ENCODE measurements around the gene PATJ. TPM values are rescaled to one million over a fixed set of nuclear protein-coding genes. Genes with fewer than 3 reads are reported as not detected.

PATJ gene
- total and polyA plus RNA-seq, 8 donors: 27.6 to 58.8 (median 38.8) TPM

DNA sequence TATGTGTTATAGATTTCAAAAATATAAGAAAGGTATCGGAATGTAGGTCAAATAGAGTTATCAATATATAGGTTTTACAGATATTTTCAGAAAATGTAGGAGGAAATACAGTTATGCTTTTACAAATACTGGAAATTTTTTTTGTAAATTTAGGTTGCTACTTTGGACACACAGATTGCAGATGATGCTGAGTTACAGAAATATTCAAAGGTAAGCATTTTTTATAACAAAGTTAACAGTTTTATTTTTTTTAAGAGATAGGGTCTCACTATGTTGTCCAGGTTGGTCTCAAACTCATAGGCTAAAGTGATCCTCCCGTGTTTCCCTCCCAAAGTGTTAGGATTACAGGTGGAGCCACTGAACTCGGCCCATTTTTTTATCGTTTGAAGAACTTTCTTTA lies 66.0 kb downstream of the PATJ start:
- H3K9me3 ChIP-seq: no peaks in the 10 kb centered on the region
- peaks cover 0 to 7% of the 10 kb centered on the region in 2 donors for H3K36me3 ChIP-seq
- DNase-seq (no peak), ATAC-seq (no peak)
- no peaks in the 10 kb centered on the region for H3K27me3 ChIP-seq
- H3K27ac ChIP-seq: no peak overlapping the region
- no peaks in the 10 kb centered on the region for H3K4me1 ChIP-seq
- TF ChIP-seq, protein P1, sequence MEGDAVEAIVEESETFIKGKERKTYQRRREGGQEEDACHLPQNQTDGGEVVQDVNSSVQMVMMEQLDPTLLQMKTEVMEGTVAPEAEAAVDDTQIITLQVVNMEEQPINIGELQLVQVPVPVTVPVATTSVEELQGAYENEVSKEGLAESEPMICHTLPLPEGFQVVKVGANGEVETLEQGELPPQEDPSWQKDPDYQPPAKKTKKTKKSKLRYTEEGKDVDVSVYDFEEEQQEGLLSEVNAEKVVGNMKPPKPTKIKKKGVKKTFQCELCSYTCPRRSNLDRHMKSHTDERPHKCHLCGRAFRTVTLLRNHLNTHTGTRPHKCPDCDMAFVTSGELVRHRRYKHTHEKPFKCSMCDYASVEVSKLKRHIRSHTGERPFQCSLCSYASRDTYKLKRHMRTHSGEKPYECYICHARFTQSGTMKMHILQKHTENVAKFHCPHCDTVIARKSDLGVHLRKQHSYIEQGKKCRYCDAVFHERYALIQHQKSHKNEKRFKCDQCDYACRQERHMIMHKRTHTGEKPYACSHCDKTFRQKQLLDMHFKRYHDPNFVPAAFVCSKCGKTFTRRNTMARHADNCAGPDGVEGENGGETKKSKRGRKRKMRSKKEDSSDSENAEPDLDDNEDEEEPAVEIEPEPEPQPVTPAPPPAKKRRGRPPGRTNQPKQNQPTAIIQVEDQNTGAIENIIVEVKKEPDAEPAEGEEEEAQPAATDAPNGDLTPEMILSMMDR (IDR thresholded peaks at IDR 0.05): no peak
- intact Hi-C loops (cut with DNase I): no loop called here
- H3K4me3 ChIP-seq: no peak overlapping the region

DNA sequence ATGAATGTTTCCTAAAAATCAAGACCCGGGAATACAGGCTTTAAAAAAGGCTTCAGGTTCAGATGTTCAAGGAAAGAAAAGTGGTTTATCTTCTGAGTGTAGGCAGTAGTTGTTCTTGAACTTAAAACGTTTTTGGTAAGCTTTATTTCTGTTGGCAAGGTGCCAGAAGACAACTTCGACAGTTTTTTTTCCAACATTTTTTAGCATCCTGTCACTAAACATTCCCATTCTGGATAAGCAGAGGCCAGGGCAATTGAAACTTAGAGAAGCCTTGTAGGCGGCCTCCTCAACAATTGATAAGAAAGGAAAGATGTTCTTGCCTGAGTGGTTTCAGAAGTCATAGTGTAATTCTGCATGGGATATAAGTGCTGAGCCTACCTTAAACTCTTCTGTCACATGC lies 66.7 kb downstream of the PATJ start:
- no peaks in the 10 kb centered on the region for H3K4me1 ChIP-seq
- intact Hi-C loops (cut with DNase I): no loop called here
- no peak overlapping the region for H3K27ac ChIP-seq
- ATAC-seq: no peak
- TF ChIP-seq, protein P1 (IDR thresholded peaks at IDR 0.05): no peak
- no peaks in the 10 kb centered on the region for H3K9me3 ChIP-seq
- no peak overlapping the region for H3K4me3 ChIP-seq
- peaks cover 0 to 7% of the 10 kb centered on the region in 2 donors for H3K36me3 ChIP-seq
- H3K27me3 ChIP-seq: no peaks in the 10 kb centered on the region
- no peak for DNase-seq

DNA sequence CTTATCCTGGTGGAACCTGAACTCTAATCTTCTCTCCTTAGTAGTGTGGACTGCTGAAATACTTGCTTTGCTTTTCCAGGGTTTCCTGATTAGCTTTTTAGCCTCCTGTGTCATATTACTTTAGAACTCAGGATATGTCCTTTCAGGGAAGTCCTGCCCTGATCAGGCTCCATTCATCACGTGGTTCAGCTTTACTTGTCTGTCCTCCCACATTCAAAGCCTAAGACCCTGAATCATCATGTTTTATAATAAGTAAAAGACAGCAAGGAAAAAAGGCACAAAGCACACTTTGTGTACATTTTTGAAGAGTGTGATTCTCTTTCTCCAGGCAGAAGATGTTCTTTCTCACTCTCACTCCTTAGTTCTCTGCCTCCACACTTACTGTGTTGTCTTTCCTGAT lies 70.6 kb downstream of the PATJ start:
- Histone ChIP-seq H3K9me3 (no peaks in the 10 kb centered on the region), H3K36me3 (peaks cover 0 to 7% of the 10 kb centered on the region in 2 donors), H3K4me3 (no peak overlapping the region), H3K27me3 (no peaks in the 10 kb centered on the region), H3K27ac (no peak overlapping the region), H3K4me1 (no peaks in the 10 kb centered on the region)
- no peak for DNase-seq
- TF ChIP-seq, protein P1 (IDR thresholded peaks at IDR 0.05): no peak
- intact Hi-C loops (cut with DNase I): no loop called here
- no peak for ATAC-seq

DNA sequence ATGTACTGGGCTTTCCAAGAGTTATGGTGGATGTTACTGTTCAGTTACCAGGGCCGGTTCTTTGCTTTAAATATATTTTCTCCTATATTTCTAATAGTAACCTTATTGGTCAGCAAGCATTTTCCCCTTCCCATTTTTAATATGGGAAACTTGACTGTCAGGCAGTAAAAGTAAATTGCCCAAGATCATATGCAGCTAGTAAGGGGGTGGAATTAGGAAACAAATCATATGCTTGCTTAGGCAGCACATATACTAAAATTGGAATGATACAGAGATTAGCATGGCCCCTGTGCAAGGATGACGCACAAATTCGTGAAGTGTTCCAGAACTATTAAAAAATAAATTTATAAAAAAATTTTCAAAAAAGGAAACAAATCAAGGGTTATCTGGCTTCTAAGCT lies 73.9 kb downstream of the PATJ start:
- ATAC-seq: no peak

DNA sequence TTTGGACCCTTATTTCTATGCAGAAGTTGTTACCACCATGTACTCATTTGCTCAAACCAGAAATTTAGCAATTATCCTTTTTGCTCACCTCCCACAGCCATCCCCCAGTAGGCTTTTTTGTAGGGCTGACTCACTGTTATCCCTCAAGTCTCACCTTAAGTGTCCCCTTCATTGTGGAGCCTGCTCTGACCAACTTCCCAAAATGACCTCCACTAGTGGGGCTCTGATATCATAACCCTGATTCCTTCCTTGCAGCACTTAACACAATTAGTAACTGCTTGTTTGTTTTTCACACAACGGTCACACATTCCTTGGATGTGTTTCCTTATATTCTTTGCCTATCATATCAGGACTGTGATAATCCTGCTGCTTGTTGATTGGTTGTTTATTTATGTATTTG lies 76.7 kb downstream of the PATJ start:
- DNase-seq (no peak), ATAC-seq (no peak)
- no peaks in the 10 kb centered on the region for H3K27me3 ChIP-seq
- no peak overlapping the region for H3K27ac ChIP-seq
- no peak overlapping the region for H3K4me3 ChIP-seq
- H3K9me3 ChIP-seq: no peaks in the 10 kb centered on the region
- intact Hi-C loops (cut with DNase I): no loop called here
- H3K36me3 ChIP-seq: peaks cover 0 to 12% of the 10 kb centered on the region in 2 donors
- H3K4me1 ChIP-seq: no peaks in the 10 kb centered on the region
- TF ChIP-seq, protein P1 (IDR thresholded peaks at IDR 0.05): no peak

More for the DNA sequence above, 73.9 kb downstream of the PATJ start:
- TF ChIP-seq, protein P1 (IDR thresholded peaks at IDR 0.05): no peak
- no peaks in the 10 kb centered on the region for H3K27me3 ChIP-seq
- no peak overlapping the region for H3K27ac ChIP-seq
- no peak overlapping the region for H3K4me3 ChIP-seq
- no peak for DNase-seq
- intact Hi-C loops (cut with DNase I): no loop called here
- no peaks in the 10 kb centered on the region for H3K9me3 ChIP-seq
- H3K4me1 ChIP-seq: no peaks in the 10 kb centered on the region
- H3K36me3 ChIP-seq: no peaks in the 10 kb centered on the region
